Stimulated activated CD8-positive, alpha-beta memory T cell treated with anti-CD3 and anti-CD28 coated beads, Interleukin-15, amount 100 ng/mL, for 1 hour (primary cell): ENCODE results near the gene EXOC4.

Experiments
- DNase-seq: peaks from one replicate; pipeline ENCODE4 v3.0.0-alpha.2; 2020; ENCODE audit warnings: low read depth

The EXOC4 gene

DNA sequence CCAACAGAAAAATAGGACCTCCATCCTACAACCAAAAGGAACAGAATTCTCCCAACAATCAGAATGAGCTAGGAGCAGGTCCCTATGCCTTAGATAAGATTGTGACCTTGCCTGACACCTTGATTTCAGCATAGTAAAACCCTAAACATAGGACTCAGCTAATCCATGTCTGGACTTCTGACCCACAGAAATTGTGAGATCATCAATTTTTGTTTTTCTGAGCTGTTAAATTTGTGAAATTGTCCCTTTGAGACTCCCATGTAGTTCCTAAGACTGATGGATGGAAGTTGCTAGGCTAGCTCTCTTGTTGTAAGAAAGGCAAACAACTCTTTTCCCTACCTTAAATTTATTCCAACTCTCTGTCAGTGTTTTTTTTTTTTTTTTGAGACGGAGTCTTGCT is 244.2 kb downstream of the EXOC4 start:
- DNase-seq, result no peak

DNA sequence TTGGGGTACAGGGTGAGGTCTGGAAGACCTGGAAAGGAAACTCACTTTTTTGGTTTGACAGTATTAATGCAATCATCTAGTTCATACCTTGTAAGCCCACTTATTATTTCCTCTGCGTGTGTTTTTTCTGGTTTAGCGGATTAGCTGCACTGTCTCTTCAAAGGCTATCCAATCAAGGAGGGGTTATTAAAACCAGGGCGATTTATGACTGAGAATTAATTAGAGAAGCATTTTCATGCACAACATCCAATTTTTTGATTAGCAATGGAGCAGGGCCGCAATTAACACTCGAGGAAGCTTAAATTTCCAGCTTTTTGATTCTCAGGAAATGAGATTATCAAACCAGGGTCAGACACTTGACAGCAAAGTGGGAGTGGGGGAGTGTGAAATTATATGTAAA is 248.9 kb downstream of the EXOC4 start:
- no peak for DNase-seq

DNA sequence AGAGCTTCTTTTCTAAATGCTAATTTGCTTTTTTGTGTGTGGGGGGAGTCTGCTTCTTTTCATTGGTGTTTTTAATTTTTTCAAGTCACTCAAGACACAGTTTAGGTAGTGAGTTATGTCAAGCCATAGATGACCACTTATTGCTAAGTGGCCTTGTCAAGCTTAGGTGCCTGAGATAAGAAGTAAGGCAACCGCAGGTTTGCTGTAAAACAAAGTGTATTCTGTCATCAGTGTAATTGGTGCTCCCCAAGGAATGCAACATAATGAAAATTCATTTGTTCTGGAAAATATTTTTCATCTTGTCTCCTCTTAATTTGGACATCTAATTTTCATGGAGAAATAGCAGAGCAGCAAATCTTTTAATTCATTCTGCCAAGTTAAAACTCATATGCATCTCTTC is 249.6 kb downstream of the EXOC4 start:
- no peak for DNase-seq

DNA sequence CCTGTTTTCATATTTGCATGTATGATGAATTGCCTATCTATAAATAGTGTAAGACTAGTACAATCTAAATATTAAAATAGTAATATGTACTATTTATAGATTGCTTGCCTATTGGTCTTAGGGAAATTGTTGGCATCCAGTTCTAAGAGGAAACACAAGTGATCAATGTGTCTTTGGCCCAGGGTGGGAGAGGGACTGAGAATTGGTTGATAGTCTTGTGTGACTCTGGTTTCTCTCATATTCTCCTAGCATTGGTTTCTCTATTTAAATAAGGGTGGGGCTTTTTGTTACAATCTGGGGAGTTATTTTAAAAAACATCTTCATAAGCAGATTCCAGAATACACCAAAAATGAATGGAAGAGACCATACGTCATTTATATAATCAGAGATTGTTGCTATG is 250.1 kb downstream of the EXOC4 start:
- no peak for DNase-seq

DNA sequence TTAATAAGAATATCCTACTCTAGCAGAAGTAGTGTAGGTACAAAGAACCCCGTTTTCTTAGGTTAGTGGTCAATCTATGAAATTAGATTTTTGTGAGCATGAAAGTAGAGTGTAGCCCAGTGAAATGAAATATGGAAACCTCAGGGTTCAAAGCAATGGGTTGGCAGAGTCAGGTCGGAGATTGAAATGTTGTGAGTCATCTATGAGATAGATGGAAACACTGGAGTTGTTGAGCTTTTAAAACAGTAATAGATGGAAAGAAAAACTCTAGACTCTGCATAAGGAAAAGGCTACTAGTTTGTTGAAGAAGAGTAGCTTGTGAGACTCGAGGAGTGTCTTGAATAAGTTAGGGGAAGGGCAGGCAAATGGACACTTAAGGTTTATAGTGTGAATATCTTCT is 251.9 kb downstream of the EXOC4 start:
- DNase-seq, result no peak

DNA sequence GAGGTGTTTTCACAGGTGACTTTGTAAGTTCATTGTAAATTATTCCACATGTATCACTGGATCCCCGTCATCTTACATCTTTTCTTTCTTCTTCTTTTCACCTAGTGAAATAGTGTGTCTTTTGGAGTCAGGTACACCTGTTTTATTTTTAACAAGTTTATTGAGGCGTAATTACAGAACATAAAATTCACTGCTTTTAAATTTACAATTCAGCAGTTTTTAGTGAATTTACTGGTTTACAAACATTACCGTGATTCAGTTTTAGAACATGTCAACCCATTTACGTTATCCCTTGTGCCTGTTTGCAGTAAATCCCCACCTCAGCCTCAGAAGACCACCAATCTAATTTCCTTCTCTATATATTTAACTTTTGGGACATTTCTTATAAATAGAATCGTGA is 256.9 kb downstream of the EXOC4 start:
- DNase-seq, result no peak

DNA sequence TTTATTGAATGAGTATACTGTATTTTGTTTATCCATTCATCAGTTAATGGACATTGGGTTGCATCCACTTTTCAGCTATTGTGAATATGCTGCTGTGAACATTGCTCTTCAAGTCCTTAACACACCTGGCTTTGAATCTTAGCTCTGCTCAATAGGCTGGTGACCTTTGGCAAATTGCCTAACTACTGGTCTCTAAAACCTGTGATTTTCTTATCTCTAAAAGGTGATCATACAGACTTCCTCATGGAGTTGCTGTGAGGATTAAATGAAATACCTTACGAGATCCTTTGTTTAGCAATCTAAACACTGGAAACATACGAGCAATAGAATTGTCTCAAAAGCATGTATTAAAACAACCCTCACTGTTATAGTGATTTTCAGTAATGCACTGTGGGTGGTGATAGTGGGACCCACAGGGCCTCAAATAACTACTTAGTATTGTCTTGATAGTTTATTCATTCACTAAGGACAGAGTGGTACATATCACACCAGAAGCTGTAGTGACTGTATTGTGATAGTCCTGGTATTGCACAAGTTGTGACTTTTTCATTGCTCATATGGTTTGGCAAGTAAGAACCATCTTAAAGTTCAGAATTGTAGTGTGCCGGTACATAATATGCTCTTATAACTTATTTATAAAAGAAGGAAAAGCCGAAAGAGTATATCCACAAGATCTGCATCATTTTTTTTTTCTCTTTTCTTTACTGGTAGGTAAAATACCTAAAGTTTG is 257.6 kb downstream of the EXOC4 start:
- DNase-seq, result no peak

DNA sequence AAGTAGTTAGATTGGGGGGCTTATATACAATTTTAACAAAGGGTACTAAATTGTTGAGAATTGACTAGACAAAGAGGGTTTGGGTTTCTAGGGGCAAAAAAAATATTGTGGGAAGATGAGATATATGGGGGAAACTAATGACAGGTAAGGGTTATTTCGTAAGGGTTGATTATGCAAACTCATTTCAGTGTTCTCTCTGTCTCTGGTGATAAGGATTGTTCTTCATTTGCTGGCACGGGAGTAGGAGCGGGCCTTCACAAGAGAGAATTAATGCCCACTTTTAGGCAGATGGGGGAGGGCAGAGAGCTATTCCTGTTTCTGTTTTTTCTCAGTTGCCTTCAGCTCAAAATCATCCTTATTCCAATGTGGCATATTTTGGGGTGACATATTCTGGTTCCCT is 258.4 kb downstream of the EXOC4 start:
- DNase-seq, result no peak

DNA sequence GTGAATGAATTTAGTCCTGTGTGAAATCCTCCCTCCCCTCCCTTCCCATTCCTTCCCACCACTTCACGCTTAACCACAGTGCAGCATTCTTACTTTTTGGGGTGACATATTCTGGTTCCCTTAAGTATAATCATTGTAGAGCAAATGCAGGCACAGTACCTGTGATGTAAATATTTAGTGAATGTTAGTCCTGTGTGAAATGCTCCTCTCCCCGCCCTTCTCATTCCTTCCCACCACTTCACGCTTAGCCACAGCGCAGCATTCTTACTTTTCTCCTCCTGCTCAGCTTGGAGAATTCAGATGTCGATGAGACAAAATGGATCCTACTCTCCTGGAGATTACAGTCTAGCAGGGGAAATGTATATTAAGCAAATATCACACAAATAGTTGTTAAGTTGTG is 258.8 kb downstream of the EXOC4 start:
- DNase-seq, result no peak

DNA sequence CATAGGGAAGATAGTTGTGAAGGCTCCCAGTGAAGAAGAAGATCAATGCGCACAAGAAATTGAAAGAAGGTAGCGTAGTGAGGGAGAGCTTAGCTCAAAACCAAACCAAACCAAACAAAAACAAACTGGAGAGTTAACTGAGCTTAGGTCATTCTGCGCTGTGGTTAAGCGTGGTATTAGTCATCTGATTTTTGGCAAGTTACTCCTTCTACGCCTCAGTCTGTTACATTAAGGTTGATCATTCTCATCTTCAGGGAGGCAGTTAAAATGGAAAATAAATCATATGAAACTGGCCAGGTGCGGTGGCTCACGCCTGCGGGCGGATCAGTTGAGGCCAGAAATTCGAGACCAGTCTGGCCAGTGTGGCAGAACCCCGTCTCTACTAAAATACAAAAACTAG is 259.7 kb downstream of the EXOC4 start:
- no peak for DNase-seq

DNA sequence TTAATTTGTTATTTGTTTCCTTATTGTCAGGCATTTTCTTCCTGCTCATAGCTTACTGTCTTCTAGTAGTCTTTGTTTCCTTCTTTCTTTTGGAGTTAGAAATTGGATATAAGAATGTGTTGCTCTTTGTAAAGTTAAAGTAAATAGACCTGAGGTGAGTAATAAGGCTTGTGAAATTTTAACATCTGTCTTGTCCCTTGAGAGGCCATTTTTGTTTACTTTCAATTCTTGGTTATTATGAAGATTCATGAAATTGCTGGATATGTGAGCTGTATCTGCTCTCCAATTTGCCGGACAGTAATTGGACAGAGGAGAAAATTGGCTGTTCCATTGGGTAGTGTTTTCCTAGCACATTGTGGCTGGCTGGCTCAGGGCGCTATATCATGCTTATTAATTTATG is 260.7 kb downstream of the EXOC4 start:
- no peak for DNase-seq

DNA sequence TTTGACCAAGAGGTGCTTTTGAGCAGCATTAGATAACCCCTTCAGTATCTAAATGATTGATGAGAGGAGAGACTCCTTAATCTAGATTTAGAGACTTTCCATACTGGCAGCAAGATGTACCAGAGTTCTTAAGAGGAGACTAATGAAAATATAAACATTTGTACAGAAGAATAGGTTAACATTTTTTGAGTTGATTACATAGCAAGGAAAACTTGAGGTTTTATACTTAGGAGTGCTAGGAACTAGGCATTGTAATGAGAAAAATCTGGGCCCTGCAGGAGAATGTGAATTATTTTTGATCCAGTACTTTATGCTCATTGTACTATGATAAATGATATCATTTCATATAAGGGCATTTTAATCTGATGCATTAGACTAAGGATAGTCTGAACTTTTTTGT is 261.7 kb downstream of the EXOC4 start:
- DNase-seq, result no peak

DNA sequence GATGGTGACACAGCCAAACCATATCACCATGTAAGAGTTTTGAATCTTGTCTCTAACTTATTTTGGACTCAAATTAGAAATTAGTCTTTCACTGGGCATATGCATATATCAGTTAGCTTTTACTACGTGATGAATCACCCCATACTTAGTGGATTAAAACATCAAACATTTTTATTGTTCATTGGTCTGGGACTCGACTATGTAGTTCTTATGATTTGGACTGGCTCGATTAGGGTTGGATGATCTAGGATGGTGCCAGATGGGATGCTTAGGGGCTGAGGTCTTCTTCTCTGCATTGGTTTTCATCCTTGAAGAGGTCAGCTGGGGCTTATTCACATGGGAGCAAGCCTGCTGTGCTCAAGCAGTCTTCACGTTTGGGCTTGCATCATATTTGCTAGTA is 264.9 kb downstream of the EXOC4 start:
- DNase-seq, result no peak

DNA sequence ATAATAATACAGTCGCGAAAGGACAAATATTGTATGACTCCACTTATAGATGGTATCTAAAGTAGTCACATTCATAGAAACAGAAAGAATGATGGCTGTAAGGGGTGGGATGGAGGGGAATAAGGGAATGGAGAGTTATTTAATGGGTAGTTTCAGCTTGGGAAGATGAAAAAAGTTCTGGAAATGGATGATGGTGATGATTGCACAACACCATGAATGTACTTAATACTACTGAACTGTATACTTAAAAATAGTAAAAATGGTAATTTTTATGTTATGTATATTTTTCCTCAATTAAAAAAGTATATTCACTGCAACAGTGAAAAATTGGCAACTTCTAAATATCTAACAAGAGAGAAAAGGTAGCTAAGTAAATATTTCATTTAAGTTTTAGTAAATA is 265.8 kb downstream of the EXOC4 start:
- DNase-seq, result no peak

DNA sequence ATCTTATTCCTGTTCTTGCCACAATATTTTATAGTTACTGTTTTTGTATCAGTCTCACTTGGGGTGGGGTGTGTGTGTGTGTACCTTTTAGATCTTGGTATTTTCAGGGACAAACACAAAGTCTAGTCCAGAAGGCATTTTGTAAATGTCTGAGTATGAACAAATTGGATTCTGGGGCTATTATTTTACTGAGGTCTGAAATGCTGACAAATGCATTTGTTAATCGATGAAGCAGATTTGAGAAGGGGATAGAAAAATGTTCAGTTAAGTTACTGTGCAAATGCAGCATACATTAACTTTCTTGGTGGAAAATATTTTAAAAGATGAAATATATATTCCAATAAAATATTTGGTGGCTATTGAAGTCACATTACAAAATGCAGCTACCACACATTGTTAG is 267.4 kb downstream of the EXOC4 start:
- no peak for DNase-seq

DNA sequence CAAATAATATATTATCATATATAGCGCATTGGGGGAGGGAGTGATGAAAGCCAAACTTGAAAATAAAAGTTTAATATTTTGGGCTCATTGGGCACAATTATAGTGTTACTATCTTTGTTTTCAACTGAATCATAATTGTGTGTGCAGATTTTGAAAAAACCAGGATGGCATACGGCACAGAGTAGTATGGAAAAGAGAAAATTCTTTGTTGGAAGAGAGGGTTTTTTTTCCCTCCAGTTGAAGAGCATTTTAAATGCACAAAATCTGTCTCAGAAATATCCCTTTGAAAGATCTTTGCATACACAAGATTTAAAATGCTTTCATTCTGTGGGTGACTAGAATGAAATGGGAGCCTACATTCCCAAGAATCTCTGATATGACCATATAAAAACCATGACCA is 269.6 kb downstream of the EXOC4 start:
- DNase-seq, result no peak

DNA sequence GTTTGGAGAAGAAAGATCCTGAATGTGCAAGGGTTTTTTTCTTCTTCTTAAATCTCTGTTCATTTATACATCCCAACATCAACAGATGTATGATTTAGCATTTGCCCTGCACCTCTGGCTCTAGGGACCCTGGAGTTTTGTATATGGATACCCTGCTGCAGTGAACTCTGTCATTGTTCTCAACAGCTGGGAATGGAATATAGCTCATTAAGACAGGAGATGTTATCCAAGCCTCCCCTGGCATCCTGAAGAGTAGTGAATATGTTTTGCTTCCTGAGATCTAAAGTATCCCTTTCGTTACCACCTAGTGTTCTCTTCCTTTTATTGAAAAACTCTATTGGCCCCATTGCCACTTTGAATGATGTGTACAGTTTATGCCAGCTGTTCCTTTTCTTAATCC is 275.9 kb downstream of the EXOC4 start:
- DNase-seq, result no peak

DNA sequence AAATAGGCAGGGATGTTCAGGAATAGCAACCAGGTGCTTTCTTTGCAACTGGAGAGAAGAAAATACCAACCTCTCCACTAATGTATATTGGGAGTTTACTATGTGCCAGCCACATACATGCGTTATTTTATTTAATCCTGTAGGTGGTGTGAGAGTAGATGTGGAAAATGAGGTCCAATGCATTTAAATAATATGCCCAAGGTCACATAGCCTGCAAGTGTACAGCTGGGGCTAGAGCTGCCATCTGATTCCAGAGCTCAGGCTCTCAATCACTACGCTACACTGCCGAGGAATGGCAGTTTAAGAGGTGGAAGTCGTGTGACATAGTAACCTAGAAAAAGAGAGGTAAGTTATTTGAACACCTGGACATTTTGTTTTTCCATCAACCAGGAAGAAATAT is 277.0 kb downstream of the EXOC4 start:
- no peak for DNase-seq

DNA sequence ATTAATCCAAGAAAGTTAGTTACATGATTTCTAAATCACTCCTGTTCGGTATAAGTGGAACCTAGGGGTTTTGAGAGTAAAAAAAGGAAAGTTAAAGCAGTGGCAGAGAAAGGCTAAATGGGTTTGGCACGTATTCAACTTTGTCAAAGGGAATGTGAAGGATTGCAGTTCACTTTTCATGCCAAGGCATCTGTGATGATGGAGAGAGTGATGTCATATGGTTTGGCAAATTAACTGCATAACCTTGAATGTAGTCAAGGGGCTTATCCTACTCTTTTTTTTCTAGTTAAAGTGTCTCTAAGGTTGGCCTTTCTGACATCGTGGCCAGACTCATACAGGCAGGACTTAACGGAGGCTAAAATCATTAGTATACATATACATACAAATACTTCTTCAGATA is 277.8 kb downstream of the EXOC4 start:
- DNase-seq, result no peak

DNA sequence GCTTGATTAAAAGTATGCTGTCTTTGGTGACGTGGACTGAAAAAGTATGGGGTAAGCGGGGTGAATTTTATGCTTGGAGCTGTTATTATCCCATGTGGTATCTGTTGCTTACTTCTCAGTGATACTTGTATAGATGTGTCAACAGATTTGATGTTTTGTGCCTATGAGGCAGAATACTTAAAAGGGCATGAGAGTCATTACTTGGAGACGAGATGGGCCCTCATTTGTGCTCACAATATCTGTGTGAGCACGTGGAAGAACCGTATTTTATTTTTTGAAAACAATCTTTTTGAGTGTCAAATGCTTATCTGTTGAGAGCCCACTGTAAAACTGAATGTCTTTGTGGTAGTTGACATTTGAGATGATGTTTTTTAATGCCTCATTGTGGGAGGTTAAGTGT is 281.9 kb downstream of the EXOC4 start:
- no peak for DNase-seq

DNA sequence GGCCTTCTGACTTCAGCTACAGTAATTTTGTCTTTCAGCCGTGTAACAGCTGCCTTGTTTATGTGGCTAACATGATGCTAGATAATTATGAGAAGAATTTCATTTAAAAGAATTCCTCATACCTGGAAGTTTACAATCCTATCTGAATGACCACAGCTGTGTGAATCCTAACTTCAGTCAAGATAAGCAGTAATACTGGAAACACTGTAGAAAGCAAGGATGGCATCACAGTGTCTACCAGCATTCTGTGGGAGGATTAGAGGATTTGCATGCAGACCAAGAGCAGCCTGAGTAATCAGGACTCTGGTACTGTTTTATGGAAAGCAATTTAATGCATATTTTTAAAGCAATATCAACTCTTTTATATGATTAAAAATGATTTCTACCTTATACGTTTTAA is 282.4 kb downstream of the EXOC4 start:
- no peak for DNase-seq

DNA sequence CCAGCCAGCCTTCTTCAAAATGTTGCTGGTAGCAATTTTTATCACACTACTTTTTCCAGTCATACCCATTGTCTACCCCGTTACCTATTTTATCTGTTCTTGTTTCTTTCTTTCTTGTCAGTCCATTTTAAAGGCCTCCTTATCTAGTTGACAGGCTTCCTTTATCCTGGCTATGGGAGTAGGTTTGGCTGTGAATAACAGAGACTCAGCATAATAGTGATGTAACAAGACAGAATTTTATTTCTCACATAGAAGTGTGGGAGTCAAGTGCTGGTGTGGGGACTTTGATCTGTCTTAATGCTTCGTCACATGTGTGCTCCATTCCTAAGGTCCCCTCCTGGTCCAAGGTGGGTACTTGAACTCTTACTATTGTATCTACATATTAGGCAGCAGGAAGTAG is 283.6 kb downstream of the EXOC4 start:
- DNase-seq, result no peak

DNA sequence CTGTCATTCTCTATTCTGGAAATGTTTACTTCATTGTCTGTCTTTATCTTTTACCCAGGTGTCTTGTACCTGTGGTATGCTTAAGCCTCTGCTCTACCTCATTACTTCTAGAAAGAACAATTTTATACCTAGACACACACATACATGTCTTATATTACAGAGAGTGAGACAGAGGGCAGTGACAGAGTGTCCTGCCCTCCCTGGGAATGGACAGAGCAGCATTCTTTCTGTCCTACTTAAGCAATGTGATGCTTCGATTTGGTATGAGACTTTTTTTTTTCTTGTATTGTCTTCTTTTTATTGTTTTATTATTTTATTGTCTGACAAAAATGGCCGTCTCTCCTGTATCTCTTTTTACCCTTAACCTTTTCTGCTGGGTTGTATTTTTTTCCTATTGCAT is 286.1 kb downstream of the EXOC4 start:
- DNase-seq, result no peak

DNA sequence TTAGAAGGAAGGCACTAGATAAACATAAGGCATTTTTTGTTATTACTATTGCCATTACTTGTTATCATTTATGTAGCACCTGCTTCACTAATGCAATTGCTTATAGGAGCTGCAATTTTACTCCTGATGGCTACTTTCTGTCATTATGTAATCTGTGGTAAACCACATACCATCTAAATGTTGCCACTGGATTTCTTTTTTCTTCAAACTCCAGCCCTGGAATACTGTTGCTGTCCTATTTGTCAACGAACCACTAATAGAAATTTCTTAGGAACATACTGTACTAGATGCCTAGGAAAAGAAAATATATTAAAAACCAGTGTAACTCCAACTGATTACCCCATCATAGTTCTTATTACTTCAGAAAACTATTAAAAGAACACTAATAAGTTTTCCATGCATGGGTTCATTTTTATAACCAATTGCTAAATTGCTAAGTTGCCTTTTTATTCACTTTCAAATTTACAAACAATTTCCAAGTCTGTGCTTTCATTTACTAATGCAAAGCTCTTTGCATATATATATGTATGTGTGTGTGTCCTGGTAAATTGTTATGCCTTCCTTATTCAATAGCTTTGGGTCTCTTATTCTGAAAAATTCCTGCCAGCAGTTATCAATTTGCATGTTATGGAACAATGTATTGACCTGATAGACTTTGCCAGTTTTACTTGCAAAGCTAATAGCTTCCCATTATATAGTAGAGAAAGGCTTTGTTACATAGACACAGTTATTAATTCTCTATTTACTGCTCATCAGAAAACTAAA is 287.4 kb downstream of the EXOC4 start:
- DNase-seq, result no peak
